HTERT RPE-1 (cell line): ENCODE data around the gene C1R.

Experiments used
- in situ Hi-C: fragments of 300-500 bp; cut with MboI; formaldehyde crosslinking; loops from 4 replicates; pipeline ENCODE4 v1.14.3; 2020; ENCODE audit warnings: low sequenced_read_pairs

C1R gene

DNA sequence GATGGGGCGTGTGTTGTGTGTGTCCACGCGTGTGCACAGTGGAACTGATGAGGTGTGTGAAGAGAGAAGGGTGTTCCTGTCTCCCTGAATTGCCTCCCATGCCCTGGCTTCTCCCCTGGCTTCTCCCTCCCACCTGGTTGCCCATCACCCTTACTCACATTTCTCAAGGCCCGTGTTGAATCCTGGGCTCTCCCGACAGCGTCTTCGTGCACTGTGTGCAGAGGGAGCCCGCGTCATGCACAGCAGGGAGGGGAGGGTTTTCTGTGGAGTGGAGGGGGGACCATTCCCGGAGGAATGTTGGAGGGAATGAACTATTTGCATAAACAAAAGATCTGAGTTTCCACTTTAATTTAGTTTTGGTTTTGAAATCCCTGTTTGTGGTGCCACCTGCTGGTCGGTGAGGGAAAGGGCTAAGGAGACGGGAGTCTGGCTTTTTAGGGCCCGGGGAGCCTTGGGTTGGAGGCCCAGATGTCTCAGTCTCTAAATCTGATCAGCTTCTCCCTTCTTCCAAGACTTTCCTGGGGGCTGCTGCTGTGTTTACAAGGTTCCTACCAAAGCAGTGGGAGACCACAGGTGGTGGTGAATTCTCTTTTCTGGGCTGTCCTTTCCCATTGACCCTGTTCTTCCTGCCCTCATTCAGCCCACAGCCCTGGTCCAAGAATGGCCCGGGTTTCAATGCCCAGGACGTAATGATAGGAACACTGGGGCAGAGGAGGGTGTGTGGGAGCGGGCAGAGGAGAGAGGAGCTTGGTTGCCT, at the start of gene C1R:
C1R (minus strand) TSS at position 217 of the 757 bp plus-strand sequence; CDS start at position 160, 57 bp downstream.
- in situ Hi-C loops = no loop called here

DNA sequence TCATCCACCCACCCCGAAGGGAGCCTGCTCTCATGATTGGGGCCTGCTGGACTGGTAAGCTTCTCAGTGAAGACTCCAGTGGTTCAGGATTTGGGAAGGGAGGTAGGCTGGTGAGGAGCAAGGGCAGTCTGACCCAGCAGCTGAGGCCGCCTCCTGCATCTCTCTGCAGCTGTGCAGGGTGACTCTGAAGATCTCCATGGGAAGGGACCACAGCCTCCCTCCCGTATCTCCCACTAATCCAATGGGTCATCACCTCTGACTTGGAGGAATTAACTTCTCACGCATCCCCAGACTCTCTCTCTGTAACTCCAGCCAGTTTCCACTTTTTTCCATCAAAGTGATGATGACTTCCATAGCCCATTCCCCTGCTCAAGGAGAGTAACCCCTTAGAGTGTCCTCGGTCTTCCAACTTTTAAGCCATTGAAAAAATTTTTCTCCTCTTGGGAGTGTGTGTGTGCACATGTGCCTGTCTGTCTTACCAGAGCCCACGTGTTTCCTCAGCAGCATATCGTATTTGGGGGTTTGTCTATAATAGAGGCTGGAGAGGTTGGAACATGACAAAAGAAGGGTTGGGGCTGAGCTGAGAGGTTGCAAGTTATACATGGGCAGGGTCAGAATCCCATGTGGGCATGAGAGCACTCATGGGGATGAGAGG, 49.2 kb upstream of the C1R start:
- in situ Hi-C loops = no loop called here

DNA sequence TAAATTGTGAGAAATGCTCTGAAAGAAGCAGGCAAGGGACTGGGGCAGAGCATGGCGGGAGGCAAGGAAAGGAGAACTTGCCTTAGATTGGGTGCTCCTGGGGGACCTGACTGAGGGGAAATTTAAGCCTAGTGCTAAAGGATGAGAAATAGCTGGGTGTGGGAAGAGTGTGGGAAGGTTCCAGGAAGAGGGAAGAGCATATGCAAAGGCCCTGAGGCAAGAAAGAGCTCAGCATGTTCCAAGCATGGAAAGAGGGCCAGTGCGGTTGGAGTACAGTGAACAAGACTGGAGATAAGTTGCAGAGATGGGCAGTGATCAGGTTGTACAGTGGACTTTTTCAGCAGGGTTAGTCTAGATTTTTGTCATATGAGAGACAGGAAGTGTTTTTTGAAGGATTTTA, 47.0 kb upstream of the C1R start:
- in situ Hi-C loops = no loop called here

DNA sequence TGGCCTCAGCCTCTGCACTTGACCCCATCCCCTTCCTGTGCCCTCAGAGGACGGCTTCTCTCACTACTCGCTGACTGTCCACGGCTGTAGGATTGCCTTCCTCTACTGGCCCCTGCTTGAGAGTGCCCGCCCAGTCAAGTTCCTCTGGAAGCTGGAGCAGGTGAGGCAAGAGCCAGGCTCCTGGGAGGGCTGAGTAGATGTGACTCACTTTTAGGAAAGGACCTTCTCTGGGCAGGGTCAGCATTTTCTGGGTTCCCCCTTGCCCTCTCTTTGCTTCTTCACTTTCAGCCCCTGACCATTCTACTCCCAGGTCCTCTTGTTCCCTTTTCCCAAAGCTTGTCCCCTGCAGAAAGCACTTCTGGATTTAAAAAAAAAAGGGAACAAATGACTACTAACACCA, 45.7 kb upstream of the C1R start:
- in situ Hi-C loops = no loop called here

DNA sequence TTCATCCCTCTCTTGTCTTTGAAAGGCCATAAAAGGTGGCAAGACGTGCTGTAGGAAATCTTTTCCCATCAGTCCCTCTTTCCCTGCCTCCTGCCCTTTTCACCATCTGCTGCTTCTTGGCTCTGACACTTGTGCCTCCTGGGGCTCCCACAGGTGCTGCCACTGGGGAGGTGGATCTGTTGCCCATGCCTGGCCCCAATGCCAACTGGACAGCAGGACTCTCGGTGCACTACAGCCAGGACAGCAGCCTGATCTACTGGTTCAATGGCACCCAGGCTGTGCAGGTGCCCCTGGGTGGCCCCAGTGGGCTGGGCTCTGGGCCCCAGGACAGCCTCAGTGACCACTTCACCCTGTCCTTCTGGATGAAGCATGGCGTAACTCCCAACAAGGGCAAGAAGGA, 44.4 kb upstream of the C1R start:
- in situ Hi-C loops = no loop called here

DNA sequence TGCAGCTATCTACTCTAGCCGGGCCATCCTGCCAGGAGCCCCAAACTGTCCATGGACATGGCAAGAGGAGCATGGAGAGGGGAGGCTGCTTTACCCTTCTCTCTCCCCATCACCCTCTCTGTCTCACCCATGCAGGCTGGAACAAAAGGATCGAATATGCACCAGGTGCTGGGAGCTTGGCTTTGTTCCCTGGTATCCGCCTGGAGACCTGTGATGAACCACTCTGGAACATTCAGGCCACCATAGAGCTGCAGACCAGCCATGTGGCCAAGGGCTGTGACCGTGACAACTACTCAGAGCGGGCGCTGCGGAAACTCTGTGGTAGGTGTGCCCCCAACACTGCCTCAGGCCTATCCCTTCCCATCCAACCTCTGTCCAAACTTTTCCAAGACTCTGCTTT, 43.8 kb upstream of the C1R start:
- in situ Hi-C loops = no loop called here

DNA sequence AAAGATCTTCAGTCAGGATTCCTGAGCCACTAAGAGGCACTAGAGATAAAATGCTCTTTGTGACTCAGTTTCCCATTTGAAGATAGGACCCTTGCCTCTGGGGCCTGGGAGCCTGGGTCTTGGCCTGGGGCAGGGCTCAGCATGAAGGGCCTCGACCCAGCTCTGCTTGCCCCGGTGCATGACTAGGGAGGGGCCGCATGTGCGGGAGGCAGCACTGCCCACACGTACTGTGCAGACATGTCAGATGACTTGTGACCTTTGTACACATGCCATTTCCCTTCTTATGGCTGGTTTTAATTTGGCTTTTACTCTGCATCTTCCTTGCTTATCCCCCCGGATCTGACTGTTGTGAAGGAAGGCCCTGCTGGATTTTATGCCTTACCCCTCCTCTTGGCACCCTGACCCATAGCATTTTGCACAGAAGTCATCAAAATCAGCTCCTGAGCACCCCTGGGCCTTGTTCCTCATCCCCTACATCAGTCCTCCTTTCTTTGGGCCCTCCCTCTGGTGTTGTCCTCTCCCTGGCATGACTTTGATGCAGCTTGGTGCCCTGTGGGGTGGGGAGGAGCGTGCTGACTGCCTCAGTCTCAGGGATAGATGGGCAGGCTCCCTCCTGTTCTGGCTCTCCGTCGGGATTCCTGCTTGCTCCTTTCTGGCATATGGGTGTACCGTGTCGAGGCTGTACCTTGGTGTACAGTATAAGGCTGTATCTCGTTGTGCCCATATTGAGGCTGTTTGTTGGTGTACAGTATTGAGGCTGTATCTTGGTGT, 42.3 kb upstream of the C1R start:
- in situ Hi-C loops = no loop called here

DNA sequence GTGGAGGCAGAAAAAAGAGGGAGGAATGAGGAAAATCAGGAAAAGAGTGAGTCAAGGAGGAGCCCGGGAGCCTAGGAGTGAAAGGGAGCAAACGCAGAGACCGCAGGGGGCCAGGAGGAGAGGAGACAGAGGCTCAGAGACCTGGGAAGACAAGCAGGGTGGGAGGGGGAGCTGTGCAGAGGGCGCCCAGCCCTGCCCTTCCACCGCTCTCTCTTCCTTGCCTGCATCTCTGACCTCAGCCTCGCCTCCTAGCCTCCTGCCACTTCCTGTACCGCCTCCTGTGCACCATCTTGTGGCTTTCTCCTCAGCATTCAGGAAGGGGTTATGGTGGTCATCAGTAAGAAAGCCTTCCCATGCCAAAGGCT, 39.2 kb upstream of the C1R start:
- in situ Hi-C loops = no loop called here

DNA sequence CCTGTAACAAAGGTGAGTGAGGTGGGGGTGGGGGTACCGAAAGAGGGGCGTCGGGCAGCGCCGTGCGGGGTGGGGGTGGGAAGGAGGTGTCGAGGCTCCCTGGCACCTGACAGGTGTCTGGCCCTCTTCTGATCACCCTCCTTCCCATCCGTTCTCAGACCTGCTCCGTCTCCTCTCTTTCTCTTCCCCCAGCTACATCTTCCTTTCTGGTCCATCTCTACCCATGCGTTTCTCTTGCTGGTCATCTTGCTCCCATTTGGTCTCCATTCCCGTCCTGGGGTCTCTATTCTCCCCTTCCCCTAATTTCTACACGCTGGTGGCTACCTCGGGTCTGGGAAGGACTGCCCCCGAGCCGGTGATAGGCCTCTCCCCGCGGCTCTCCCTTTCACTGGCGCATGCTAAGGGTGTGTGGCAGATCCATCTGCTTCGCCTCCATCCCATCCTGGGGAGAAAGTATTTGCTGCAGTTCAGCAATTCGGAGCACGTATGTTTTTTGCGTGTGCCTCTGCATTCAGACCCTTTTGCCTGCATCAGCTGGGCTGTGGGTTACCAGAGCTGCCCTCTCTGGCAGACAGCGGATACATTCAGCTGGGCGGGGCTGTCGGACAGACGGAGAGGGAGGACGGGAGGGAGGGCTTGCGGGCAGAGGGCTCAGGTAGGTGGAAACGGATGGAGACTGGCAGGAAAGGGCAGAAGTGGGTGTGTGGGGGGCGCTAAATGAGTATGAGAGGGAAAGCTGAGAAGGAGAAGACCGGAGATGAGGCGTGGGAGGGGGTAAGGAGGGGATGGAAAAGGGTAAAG, 38.7 kb upstream of the C1R start:
- in situ Hi-C loops = no loop called here

DNA sequence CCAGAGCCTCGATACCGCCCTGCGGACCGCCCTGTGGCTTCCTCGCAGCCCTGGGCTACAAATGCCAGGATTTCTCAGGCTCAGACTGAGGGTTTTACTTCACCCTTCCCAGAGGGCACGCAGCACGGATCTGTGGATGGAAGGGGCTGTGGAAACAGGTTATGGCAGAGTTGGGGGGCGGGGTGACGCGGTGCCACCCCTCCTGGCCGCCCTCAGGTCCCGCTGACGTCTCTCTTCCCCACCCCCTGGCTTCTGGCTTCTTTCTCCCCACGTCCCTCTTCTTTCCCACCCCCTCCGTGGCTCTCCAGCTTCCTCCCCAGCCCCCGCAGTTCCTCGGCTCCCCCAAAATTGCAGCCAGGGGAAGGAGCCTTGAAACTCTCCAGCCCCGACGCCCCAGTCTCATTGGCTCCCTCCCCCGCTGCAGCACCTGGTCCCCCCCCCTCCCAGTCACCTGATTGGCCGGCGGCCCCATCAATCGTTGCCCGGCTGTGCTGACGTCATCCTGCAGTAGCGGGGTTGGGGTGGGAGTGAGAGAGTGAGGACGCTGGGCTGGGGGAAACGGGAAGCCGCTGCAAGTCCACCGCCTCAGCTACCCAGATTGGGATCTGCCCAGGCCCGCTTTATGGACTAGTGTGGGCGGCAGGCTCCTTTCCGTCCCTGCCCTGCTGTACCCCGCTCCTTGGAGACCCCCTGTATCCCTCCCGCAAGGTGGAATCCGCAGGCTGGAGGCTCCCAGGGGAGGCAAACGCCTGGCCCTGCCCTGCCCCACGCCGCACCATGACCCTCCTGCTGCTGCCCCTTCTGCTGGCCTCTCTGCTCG, 37.8 kb upstream of the C1R start, which contains the start of gene CLSTN3:
CLSTN3 (plus strand) TSS at position 500 of the 820 bp plus-strand sequence; CDS start at position 778, 278 bp downstream.
- in situ Hi-C loops = no loop called here

DNA sequence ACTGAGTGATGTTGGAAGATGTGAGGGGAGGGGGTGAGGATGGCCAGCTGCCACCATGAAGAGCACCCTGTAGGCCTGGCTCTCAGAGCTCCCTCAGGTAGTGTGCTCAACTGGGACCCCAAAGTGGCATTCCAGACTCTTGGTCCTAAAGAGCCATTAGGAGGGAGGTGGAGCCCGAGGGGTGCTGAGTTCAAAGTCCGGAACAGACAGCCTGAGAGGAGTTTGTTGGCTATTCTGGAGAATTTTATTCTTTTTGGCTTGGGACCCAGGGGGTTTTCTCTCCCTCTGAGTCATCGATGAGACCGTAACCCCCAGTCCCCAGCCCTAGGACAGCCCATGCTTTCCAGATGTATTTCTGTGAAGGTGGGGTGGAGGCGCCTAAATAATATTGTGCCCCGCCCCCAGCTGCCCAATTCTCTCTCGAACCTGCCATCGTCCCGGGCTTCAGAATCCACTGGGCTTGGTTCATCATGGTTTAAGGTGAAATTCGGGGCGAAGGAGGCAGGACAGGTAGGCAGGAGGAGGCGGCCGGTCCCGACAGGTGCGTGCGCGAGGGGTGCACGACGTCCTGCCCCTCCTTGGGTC, 37.1 kb upstream of the C1R start:
- in situ Hi-C loops = no loop called here

DNA sequence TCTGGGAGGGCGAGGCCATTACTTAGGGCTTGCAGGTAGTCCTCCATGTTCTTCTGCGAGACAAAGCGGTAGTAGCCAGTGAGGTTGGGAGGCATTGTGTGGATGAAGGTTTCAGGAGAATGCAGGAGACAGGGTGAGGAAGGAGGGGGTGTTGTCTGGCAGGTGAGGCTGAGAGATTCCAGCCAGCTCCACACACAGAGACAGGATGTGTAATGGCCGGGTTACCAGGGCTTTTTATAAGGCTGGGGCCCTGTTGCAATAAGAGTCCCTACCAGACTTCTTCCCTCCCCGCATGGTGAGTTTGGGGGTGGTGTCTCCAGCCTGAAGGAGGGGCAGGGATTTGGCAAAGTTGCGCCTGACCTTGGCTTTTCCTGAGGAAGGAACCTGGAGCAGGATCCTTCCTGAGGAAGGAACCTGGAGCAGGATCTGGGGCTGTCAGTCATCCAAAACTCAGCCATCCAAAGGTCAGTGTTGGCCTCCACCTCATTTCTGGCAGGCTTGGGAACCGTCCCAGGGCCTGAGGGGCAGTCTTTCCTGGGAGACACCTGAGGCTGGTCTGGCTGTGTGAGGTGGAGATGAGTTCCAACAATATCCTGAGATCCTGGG, 36.5 kb upstream of the C1R start, which contains the start of gene RBP5:
RBP5 (minus strand) TSS at position 209 of the 606 bp plus-strand sequence; CDS start at position 95, 114 bp downstream.
- in situ Hi-C loops = no loop called here

DNA sequence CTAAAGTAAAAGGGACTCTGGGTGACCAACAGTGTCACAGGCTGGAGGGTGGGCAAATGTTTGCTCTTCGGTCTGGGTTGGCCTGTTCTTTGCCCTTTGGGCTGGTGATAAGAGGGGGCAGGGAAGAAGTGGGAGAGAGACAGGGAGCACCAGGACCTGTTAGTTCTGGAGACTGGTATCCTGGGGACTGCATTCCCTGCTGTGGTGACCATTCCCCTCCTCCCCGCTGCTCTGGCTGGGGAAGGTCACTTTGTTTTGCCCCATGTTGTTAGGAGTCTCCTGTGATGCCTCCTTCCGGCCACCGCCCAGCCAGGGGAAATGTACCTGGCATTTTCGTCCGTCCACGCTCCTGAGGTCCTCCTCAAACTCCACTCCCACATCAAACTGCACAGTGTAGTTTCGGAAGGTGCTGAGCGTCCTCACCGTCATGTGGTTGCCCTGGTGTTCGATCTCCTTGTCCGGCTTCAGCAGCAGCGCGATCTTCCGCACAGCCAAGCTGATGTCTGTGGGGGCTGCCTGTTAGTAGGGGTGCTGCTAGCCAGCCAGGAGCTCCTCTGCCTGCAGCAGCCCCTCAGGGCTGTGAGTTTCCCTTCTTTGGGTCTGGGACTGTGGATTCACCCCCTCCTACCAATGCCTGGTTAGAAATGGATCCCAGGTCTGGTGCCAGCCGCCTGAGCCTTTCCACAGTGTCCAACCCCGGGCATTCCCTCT, 35.8 kb upstream of the C1R start:
- in situ Hi-C loops = no loop called here

DNA sequence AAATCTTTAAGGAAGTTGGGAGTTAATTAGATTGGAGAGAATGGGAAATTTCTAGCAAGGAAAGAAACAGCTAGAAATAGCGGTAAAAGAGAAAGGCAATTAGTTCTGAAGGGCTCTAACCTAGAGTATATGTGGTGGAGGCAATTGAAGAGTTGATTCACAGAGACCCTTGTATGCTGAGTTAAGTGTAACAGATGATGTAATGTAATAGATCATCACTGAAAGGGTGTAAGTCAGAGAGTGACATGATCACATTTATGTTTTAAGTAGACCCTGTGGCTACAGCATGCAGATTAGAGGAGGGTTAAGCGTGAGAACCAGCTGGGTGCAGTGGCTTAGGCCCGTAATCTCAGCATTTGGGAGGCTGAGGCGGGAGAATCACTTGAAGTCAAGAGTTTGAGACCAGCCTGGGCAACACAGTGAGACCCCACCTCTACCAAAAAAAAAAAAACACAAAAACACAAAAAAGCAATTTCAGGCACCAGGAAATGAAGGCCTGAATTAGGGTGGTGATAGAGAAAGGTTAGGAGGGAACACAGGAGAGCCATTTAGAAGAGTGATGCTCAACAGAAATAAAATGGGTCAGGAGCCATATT, 33.5 kb upstream of the C1R start:
- in situ Hi-C loops = no loop called here

DNA sequence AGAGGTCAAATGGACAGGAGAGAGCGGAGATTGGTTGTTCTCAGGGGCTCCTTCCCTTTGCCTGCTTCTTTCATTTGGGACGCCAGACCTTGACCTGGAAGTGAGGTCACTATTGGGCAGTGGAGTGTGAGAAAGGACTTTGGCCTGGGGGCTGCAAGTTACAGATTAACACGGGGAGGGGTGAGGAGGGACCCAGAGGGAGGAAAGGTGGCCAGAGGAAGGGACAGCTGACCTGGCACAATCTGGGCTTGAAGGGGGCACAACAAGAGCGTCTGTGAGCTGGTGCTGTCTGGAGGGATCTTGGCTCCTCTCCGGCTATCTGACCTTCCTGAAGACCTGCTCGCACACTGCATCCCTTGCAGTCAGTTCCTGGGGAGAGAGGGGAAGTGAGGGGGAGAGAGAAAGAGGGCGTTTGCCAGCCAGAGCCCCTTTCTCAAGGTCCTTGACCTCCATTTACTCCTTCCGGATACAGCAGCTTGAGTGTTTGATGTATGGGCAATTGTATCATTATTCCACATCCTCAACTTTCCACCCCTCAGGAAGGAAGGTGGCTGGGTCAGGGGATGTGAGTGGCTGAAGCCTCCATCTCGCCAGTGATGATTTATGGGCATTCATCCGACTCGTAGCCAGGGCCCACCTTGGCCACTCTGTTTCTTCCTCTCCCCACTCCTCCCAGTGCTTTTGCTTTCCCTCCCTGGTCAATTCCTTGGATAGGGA, 31.7 kb upstream of the C1R start:
- in situ Hi-C loops = no loop called here

DNA sequence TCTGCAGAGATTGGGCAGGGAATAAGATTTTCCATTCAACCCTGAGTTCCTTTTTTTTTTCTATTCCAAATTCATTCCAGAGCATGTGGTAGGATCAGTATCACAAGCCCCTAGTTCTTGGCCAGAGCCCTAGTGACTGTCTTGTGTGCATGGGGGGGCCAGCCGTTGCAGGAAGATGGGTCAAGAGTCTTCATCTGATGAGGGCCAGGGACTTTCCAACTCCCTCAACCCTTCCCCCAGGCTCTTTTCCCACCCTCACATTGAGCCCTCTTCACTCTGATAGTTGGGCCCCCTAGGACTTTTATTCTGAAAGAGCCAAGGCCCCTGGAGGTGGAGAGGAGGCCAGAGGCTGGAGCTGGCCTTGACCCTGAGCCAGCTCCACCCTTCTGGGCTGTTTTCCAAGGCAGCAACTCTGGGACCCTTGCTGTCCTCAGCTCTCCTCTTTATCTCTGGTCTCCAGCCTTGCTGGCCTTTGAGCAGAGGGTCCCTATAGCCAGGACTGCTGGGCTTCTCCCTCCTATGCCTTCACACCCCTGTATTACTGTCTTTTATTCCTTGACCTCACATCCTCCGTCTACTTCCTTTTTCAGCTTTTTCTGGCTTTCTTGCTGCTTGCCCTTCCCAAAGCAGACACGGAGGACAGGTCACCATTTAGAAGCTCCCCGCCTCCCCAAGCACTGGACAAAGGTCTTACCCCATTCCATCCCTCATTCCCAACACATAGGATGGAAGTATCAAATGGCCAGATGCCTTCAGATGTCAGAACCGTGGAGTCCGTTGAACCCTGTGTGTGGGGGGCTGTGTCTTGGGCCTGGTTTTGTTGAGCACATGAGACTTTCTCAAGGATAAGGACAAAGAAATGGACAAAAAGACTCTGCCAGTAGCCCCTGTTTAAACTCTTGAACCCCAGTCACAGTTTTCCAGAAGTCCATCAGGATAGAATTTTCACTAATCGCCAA, 30.8 kb upstream of the C1R start:
- in situ Hi-C loops = no loop called here
